AG08395 (cell line): Measurements from ENCODE around the gene HAUS8.
"Not testable (repeated sequence)": the region's sequence is repeated elsewhere in the genome, so short reads cannot be mapped to it uniquely, and the experiment has no call there.

Experiments
- DNase-seq: peaks from one replicate; pipeline ENCODE4 v3.0.0; 2012; ENCODE audit warnings: mixed read lengths, low spot score

The HAUS8 gene

DNA sequence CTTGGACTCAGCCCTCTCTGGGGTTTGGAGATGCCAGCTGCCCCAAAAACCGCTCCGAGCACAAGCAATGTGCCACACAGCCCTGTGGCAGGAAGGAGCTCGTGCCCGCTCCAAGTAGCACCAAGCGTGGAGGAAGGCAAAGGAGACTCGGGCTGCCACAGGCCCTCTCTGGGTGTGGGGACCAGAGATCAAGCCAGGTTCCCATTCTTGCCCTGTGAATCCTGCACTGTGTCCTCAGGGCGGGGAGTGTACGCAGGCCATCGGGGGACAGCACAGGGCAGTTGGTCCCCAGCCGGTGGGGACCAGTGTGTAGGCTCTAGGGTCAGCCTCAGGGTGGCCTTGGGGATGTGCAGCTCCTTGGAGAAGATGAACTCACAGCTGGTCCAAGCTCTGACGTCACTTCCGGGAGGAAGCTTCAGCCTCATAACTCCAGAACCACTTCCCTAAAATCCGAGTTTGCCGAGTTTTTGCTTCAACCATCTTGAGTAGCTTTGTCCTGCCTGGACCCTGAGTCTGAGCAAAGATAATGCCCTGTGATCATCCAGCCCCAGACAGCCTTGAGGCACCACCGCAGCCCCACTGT is 39.3 kb downstream of the HAUS8 start:
- no peak for DNase-seq

DNA sequence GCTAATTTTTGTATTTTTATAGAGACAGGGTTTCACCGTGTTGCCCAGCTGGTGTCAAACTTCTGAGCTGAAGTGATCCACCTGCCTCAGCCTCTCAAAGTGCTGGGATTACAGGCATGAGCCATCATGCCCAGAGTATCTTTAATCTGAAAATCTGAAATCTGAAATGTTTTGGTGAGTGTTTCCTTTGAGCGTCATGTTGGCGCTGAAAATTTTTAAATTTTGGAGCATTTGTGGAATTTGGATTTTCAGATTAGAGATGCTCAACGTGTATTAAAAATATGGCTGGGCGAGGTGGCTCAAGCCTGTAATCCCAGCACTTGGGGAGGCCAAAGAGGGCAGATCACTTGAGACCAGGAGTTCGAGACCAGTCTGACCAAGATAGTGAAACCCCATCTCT is 43.5 kb downstream of the HAUS8 start:
- DNase-seq, result no peak

DNA sequence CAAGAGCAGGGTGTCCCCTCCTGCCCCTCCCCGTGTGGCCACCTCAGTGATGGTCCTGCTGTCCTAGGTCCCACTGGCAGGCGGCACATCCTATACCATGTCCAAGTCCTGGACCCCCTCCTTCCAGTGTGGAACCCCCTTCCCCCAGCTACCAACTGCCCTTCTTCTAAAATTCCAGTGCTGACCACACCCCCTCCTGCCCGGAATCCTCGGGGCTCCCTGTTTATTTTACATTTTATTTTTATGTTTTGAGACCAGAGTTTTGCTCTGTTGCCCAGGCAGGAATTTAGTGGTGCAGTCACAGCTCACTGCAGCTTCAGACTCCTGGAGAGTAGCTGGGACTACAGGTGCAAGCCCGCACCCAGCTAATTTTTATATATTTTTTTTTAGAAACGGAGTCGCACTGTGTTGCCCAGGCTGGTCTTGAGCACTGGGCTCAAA is 47.7 kb downstream of the HAUS8 start:
- no peak for DNase-seq

DNA sequence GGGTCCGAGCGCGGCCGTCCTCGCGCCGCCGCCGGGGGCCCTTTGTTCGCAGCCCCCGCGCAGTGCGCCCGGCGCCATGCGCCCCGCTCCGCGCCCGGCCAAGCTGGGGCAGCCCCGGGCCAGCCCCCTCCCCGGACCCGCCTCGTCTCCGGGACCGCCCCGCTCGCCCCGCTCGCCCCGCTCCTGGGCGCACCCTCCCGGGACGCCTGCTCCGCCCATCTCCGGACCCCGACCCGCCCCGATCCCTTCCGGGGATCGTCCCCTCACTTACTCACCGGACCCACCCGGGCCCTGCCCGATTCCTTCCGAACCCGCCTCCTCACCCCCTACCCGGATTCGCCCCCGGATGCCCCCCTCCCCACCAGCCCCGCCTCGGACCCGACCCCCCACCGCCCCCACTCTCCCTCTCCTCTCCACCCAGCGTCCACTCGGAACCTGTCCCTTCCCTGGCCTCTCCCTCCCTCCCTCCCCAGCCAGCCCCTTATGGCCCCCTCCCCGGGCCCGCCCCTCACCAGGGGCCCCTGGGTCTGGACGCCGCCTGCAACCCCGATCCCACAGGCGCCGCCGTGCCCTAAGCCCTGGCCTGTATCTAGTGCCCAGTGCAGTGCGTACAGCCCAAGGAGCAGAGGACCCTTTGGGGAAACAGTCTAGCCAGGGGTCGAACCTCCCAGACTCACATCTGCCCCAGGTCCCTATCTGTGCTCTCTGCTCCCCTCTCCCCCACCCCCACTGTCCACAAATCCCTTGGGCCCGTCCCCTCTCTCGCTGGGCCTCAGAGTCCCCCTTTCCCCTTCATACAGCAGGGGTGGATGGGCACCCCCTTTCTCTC is 48.3 kb downstream of the HAUS8 start, which contains the start of gene CPAMD8:
Gene CPAMD8, minus strand, starts transcription at position 105 of the 829 bp plus-strand sequence. CDS start 168 bp downstream, outside the sequence.
- DNase-seq, result no peak

DNA sequence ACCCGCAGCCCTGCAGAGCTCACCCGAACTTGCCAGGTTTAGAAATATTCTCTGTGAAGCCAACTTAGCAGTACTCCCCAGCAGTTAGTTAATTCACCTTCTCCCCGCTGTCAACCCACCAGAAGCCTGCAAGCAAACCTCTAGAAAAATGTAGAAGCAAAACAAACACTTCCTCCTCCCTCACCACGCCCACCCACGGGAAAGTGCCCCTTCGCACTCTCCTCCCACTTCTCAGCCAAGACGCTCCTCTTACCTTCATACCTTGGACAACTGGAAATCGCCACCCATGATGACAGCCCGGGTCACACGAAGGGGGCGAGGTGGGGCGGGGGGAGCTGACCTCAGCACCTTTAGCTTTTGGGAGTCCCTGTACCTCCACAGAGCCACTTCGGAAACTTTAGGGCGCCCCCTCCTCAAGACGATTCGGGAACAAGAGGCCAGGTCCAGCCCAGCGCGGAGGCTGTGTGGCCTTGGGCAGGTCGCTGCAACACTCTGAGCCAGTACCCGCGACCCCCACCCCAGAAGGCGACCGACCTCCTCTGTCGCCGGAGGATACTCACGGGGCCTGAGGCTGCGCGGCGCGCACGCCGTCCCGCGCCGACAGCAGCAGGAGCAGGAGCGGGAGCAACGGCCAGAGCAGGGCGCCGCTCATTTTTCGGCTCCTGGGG is 49.1 kb downstream of the HAUS8 start:
- DNase-seq, result no peak

DNA sequence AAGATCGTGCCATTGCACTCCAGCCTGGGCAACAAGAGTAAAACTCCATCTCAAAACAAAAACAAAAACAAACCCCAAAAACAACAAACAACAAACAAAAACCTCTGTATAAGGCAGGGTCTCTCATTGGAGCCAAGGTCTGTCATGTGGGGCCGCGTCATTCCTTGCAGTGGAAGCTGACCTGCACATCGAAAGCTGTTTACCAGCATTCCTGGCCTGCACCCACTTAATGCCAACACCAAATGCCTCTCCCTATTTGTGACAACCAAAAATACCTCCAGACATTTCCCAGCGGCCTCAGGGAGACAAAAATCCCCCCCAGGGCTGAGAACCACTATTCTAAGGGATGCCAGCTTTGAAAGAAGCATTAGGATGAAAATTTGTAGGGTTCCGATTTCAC is 49.9 kb downstream of the HAUS8 start:
- no peak for DNase-seq

DNA sequence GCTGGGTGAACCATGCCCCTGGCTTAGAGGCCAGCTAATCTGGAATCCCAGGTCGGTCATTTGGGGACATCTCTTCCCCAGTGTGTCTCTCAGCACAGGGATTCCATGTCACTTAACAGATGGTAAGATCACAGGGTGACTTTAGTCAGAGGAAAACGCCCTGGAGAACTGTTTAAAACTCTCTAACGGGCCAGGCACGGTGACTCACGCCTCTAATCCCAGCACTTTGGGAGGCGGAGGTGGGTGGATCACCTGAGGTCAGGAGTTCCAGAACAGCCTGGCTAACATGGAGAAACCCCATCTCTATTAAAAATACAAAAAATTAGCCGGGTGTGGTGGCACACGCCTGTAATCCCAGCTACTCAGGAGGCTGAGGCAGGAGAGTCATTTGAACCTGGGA is 50.3 kb downstream of the HAUS8 start:
- DNase-seq, result not testable (repeated sequence)

DNA sequence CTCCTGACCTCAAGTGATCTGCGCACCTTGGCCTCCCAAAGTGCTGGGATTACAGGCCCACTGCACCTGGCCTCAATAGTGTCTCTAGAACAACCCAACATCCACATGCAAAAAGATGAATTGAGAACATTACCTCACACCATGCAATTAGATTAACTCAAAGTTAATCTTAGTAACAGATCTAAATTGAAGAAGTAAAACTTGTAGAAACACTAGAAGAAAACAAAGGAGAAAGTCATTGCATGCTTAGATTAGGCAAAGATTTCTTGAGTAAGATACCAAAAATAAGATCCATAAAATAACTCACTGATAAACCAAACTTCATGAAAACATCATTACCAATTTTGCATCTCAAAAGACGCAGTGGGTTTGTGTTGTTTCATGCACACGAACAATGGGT is 51.4 kb downstream of the HAUS8 start:
- DNase-seq, result no peak

DNA sequence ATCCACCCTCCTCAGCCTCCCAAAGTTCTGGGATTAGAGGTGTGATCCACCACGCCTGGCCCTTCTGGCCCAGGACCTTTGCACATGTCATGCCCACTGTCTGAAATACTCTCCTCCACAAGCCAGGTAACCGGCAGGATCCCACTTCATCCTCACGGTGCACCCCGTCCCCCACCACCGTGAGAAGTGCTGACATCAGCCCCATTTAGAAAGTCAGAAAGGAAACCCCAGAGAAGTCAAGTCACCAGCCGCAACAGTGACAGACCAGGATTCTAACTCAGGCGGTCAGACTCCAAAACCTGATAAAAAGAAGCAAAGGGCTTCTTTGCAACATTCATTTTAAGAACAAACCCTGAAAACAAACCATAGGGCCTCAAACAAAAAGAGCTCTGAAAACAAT is 52.5 kb downstream of the HAUS8 start:
- DNase-seq, result no peak

DNA sequence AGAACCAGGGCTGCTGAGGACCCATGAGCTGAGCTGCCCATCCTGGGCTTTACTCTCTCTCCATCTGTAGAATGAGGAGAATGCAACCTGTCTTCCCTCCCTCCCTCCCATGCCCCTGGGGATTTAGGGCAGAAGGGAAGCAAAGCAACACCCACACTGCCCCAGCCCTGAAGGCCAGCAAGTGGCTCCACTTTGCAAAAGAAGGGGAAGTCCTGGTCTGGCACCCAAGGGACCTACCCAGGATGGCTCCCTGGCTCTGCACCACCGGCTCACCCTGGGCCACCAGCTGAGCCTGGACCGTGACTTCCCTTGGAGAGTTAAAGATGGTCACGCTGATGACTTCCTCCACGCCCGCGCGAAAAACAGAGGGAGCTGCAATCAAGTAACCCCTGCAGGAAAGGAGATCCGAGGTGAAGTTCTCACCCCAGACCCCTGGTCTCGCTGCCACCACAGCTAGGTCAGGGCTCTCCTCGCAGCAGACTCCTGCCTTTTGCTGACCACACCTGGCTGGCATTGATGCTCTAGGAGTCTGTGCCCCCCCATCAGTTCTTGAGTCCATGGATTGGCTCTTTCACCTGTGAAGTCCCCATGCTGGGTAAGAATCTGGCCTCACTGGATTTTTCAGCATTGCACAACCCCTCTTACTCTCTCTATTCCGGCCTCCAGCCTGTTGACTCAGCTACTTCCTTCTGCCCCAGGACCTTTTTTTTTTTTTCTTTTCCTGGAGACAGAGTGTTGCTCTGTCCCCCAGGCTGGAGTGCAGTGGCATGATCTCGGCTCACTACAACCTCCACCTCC is 53.3 kb downstream of the HAUS8 start:
- DNase-seq, result no peak

DNA sequence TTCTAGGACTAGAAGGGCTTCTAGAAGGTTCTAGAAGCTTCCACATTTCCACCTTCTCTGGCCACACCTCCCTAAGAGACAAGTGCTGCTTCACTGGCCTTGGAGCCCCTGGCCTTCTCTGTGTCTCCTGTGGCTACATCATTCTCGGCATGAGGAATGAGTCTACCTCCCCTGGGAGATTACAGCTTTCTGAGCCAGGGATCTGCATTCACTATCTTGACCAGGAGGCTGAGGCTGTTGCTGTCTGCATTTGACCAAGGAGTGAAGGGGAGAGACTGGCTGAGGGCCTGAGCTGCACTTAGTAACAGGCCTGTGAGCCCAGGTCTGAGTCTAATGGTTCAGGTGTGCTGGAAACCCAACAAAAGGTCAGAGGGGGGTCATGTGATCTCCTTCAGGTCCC is 53.9 kb downstream of the HAUS8 start:
- no peak for DNase-seq

DNA sequence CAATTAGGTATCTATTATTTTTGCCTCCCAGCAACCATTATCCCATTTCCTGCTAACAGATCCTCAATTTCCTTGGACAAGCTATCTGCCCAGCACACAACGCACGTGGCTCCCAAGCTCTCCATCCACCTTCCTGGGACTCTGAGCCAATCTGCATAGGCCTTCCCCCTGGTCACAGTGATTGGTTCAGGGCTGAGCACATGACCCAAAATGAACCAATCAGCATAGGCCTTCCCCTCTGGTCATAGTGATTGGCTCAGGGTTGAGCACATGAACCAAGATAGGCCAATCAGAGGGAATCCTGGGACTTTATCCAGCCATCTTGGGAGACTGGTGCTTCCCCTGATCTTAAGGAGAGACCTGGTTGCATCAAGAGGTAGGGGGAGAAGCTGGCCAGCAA is 54.4 kb downstream of the HAUS8 start:
- DNase-seq, result no peak

DNA sequence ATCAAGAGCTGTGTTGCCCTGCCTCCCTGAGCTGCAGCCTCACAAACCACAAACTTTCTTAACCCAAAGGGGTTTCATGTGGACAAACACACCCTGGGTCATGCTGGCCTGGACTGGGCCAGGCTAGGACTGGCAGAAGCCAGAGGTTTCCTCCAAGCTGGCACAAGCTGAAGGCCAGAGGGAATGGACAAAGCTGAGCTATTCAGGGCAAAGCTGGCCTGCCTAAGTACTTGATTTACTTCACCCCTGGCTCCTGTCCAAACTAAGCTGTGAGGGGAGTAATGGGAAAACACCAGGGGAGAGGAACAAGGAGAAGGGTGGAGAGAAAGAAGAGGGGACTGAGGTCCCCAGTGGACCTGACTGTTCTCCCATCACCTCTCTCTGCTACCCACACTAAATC is 54.9 kb downstream of the HAUS8 start:
- no peak for DNase-seq

DNA sequence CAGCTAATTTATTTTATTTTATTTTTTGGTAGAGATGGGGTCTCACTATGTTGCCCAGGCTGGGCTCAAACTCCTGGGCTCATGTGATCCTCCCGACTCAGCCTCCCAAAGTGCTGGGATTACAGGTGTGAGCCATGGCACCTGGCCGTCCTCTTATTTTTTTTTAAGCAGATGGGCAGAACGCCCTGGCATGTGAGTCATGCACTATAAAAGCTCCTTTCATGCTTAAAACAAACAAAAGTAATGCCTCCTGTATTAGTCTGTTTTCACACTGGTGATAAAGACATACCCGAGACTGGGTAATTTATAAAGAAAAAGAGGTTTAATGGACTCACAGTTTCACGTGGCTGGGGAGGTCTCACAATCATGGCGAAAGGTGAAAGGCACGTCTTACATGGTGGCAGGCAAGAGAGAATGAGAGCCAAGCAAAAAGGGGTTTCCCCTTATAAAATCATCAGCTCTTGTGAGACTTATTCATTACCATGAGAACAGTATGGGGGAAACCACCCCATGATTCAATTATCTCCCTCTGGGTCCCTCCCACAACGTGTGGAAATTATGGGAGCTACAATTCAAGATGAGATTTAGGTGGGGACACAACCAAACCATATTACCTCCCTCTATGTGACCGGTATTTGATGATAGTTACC is 60.9 kb downstream of the HAUS8 start:
- not testable (repeated sequence) for DNase-seq

DNA sequence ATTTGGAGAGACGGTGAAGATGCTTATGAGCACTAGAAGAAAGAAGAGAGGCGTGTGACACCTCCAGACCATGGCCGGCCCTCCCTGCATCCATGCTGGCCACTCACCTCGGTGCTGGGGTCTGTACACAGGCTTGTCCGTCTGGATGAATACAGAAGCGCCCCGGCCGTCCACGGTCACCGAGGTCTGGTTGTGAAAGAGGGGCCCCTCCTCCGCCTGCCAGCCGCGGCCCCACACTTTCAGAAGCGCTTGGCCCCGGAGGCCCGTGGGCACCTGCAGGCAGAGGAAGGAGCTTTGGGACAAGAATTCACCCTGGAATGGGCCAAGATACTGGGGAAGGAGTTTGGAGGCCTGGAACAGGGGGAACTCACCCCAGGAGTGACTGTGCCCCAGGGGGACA is 63.8 kb downstream of the HAUS8 start:
- no peak for DNase-seq

DNA sequence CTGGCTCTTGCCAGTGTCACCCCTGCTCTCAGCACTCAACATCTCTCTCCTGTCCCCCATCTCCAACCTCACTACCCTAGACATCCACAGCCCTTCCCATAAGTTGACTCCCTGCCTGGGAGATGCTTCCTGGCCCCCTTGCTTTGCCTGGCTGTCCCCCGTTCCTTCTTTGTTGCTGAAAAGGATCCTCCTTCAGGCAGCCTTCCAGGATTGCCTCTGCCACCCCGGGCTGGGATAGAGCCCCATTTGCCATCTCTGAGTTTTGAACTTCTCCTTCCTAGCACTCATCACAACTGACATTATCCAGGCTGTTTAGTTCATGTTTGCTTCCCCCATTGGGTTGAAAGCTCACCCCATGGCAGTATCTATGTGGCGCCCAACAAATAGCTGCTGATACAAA is 68.7 kb downstream of the HAUS8 start:
- DNase-seq, result no peak

DNA sequence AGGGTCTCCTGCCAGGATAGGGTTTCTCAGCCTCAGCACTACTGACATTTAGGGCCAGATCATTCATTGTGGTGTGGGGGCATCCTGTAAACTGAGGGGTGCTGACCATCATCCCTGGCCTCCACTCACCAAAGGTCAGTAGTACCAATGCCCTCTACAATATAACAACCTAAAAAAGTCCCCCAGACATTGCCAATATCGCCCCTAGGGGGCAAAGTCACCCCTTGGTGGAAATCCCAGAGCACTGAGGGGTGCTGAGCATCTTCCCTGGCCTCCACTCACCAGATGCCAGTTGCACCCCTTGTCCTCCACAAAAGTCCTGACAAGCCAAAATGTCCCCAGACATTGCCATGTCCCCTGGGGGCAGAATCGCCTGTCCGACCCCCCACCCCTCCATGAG is 70.3 kb downstream of the HAUS8 start:
- no peak for DNase-seq

DNA sequence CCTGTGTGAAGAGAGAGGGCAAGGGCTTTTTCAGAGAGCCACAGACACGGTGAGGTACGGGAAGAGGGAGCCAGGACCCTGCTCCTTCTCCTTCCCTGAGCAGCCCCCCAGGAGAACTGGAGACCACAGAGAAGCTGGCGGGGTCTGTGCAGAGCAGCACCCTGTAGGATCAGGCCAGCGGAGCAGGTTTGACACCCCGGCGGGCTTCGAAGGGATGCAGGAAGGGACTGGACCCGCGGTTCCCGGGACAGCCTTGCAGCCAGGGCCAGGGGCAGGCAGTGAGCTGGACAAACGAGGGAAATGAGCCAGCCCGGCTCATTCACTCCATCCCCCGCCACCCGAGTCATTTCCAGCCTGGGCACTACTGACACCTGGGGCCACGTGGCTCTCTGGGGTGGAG is 70.9 kb downstream of the HAUS8 start:
- no peak for DNase-seq

DNA sequence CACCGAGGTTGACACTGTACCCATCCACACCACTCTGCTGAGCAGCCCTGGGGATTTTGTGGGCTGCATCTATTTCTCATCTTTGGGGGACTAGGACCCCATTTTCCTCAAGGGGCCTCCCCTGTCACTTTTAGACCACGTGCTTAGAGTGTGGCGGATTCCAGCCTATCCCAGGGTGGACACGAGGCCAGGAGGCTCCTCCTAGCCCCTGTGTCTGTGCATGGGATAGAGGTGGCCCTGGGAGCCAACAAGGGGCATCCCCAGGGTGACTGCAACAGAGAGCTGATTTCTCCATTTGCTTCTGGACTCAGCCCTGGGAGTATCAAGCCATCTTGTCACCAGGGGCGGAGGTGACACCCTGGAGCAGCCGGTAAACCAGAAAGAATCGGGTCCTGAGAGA is 72.8 kb downstream of the HAUS8 start:
- DNase-seq, result no peak

DNA sequence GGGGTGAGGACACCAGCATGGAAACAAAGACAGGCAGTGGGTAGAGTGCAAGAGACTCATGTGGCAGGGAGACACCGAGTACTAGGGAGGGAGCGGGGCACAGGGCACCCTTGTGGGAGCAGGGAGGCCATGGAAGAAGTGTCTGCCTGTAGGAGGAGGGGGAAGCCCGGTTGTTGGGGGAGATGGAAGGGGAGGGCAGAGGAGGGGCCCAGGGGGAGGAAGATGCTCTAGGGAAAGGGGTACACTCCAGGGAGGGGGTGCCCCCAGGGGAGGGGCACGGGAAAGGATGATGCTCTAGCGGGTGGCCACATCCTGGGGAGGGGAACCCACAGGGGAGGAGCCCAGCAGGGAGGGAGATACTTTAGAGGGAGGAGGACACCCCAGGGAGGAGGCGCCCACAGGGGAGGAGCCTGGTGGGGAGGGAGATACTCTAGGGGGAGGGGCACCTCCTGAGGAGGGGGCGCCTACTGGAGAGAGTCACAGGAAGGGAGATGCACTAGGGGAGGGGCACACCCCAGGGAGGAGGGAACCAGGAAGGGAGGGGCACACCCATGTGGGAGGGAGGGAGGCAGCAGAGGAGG is 73.6 kb downstream of the HAUS8 start:
- DNase-seq, result no peak
